Esophagus squamous epithelium (tissue), 5 donors: Measurements from ENCODE around the gene RPL7L1. TPM values are rescaled to one million over a fixed set of nuclear protein-coding genes. Genes with fewer than 3 reads are reported as not detected.

Experiments used
- DNase-seq: peaks from one replicate; lab custom pipeline; 2025; lab: John Stamatoyannopoulos, UW
- H3K27ac ChIP-seq, 4 donors: fragments of 200-600 bp; sonication (generic); one replicate each; pipeline ENCODE4 v1.5.1; 2016 to 2019; ENCODE audit warnings: mild to moderate bottlenecking in 1 of 4
- H3K27me3 ChIP-seq, 4 donors: fragments of 200-600 bp; sonication (generic); 1 replicate in 3 of 4; 2 replicates in 1 of 4; pipeline versions ENCODE4 v1.5.1 to v1.6.0; 2017 to 2021; ENCODE audit warnings: antibody characterized with exemption in 1 of 4
- H3K36me3 ChIP-seq, 3 donors: fragments of 200-600 bp; sonication (generic); one replicate each; pipeline ENCODE4 v1.5.1; 2016 to 2019
- H3K4me1 ChIP-seq, 3 donors: fragments of 200-600 bp; sonication (generic); one replicate each; pipeline ENCODE4 v1.5.1; 2017 to 2019
- H3K4me3 ChIP-seq, 4 donors: fragments of 200-600 bp; sonication (generic); 1 replicate in 3 of 4; 2 replicates in 1 of 4; pipeline ENCODE4 v1.5.1; 2016 to 2019; ENCODE audit warnings: mild to moderate bottlenecking in 2 of 4, moderate library complexity in 1 of 4
- H3K9me3 ChIP-seq, 3 donors: fragments of 200-600 bp; sonication (generic); one replicate each; pipeline ENCODE4 v1.5.1; 2016 to 2019
- CTCF ChIP-seq, 6 experiments: fragments of 450-650 bp in 4 of 6; fragments of 200-600 bp in 2 of 6; sonication (generic) in 2 of 6; IDR thresholded peaks; one replicate each; pipeline ENCODE4 v1.5.1; 2016 to 2019; ENCODE audit warnings: antibody characterized with exemption in 6 of 6, mild to moderate bottlenecking in 4 of 6, moderate library complexity in 4 of 6
- POLR2A ChIP-seq, 4 donors: fragments of 450-650 bp; IDR thresholded peaks; one replicate each; pipeline ENCODE4 v1.6.1; 2017; ENCODE audit warnings: antibody characterized with exemption in 4 of 4, mild to moderate bottlenecking in 4 of 4, moderate library complexity in 3 of 4
- WGBS, 2 donors: methylation state at CpG; one replicate each; pipeline ENCODE4 v1.1.5; 2018; 5-methylcytosine and 5-hydroxymethylcytosine counted together
- intact Hi-C: fragments of 100-400 bp; cut with DNase I; formaldehyde crosslinking; loops from one replicate; pipeline ENCODE4 v1.15.0; 2022
- total RNA-seq, 4 donors: library from RNA; depleted of rRNA; stranded (reverse); fragments of >200 nt; gene quantifications; one replicate each; pipeline ENCODE4 v1.1.0, GENCODE V29; 2016
- donor health status: DM: yes; HTN: yes; CAD: no.

Gene RPL7L1
- total RNA-seq, 4 donors from 2014 or later: 67.4 to 122 (median 92.2) TPM

GRCh38 chr6:42938987-42939809, 59.8 kb downstream of the RPL7L1 start:
- Histone ChIP-seq H3K9me3 (no peaks in the 10 kb centered on the region), H3K27ac (no peak overlapping the region), H3K4me3 (no peak overlapping the region), H3K27me3 (no peaks in the 10 kb centered on the region), H3K36me3 (peaks cover 25 to 96% (median 31%) of the 10 kb centered on the region in 3 donors), H3K4me1 (peaks cover 0 to 4% (median 0%) of the 10 kb centered on the region in 3 donors)
- no peak for DNase-seq
- TF ChIP-seq POLR2A (IDR thresholded peaks at IDR 0.05) (no peak), CTCF (IDR thresholded peaks at IDR 0.05) (no peak)
- 82 to 88% methylated on average over 6 of the region's 9 CpGs for WGBS, 2 donors
- intact Hi-C loops: no loop called here

Other genes with a start within 250 kb of the RPL7L1 start
- gene PRPH2, start 157.0 kb upstream of the RPL7L1 start, total RNA-seq: 1 to 10 TPM in 1 of 4 donors, under 1 TPM in 1, not detected in 2; 0.94 to 1.3 TPM
- 10 to 100 TPM; 16.2 to 32.9 (median 24.8) TPM for gene TBCC, start 133.5 kb upstream of the RPL7L1 start, total RNA-seq
- gene BICRAL, start 97.6 kb upstream of the RPL7L1 start, total RNA-seq: 10 to 100 TPM in 2 of 4 donors, 1 to 10 TPM in 2; 5.8 to 13.9 (median 8.9) TPM
- not detected for gene PTCRA, start 36.4 kb downstream of the RPL7L1 start, total RNA-seq
- gene CNPY3, start 49.9 kb downstream of the RPL7L1 start, total RNA-seq: 10 to 100 TPM; 10.3 to 24.6 (median 17.7) TPM
- gene GNMT, start 81.1 kb downstream of the RPL7L1 start, total RNA-seq: under 1 TPM in 1 of 4 donors, not detected in 3; 0.76 TPM
- 10 to 100 TPM; 11.3 to 21.2 (median 17.1) TPM for gene PEX6, start 99.6 kb downstream of the RPL7L1 start, total RNA-seq
- gene PPP2R5D, start 105.0 kb downstream of the RPL7L1 start, total RNA-seq: 10 to 100 TPM; 15.6 to 35.9 (median 27.4) TPM
- 10 to 100 TPM; 28.9 to 56.6 (median 49.1) TPM for gene MEA1, start 134.3 kb downstream of the RPL7L1 start, total RNA-seq
- gene KLHDC3, start 134.6 kb downstream of the RPL7L1 start, total RNA-seq: 10 to 100 TPM; 35.7 to 62.9 (median 48.5) TPM
- 10 to 100 TPM; 52.5 to 66.4 (median 65.4) TPM for gene RRP36, start 142.0 kb downstream of the RPL7L1 start, total RNA-seq
- 10 to 100 TPM in 1 of 4 donors, 1 to 10 TPM in 3; 6.5 to 10.8 (median 8.0) TPM for gene CUL7, start 174.2 kb downstream of the RPL7L1 start, total RNA-seq
- 10 to 100 TPM; 23.3 to 29.1 (median 24.5) TPM for gene MRPL2, start 179.8 kb downstream of the RPL7L1 start, total RNA-seq
- gene KLC4, start 180.0 kb downstream of the RPL7L1 start, total RNA-seq: 10 to 100 TPM in 2 of 4 donors, 1 to 10 TPM in 2; 4.5 to 15.8 (median 9.4) TPM
- 10 to 100 TPM; 30.6 to 44.1 (median 36.7) TPM for gene PTK7, start 196.7 kb downstream of the RPL7L1 start, total RNA-seq